ENCODE data around the gene IL11. TPM values are rescaled to one million over a fixed set of nuclear protein-coding genes. Genes with fewer than 3 reads are reported as not detected.

Gene IL11
- total RNA-seq, 1 donor from 2014 or later = not detected

- no peak overlapping the region for H3K27ac ChIP-seq (ENCODE audit: low read depth, low read length)
- H3K9ac ChIP-seq (ENCODE audit: low read depth in 1 of 3, low read length in 3 of 3) = peak overlapping the region in 1 of 3 donors; percentile 10
- no peak overlapping the region for H3K4me3 ChIP-seq (ENCODE audit: low read length in 3 of 3)
- no peaks in the 10 kb centered on the region for H3K9me3 ChIP-seq (ENCODE audit: control insufficient read depth in 3 of 3, low read length in 3 of 3)
- peaks cover 20 to 42% (median 26%) of the 10 kb centered on the region in 3 donors for H3K4me1 ChIP-seq (ENCODE audit: control insufficient read depth in 3 of 3, insufficient read depth in 3 of 3, low read length in 3 of 3)
- peaks cover 30 to 47% (median 32%) of the 10 kb centered on the region in 3 donors for H3K36me3 ChIP-seq (ENCODE audit: control insufficient read depth in 3 of 3, insufficient read depth in 3 of 3, low read length in 3 of 3)
- H3K27me3 ChIP-seq (ENCODE audit: control insufficient read depth in 3 of 3, insufficient read depth in 3 of 3, low read length in 3 of 3) = no peaks in the 10 kb centered on the region
Measured at GRCh38 chr19:55391702-55392615, 21.7 kb upstream of the IL11 start.

GRCh38 chr19:55391191-55391670 lies 21.0 kb upstream of the IL11 start:
- H3K4me3 ChIP-seq (ENCODE audit: low read length in 3 of 3) = no peak overlapping the region
- no peaks in the 10 kb centered on the region for H3K27me3 ChIP-seq (ENCODE audit: control insufficient read depth in 3 of 3, insufficient read depth in 3 of 3, low read length in 3 of 3)
- no peak overlapping the region for H3K27ac ChIP-seq (ENCODE audit: low read depth, low read length)
- peaks cover 32 to 48% (median 32%) of the 10 kb centered on the region in 3 donors for H3K36me3 ChIP-seq (ENCODE audit: control insufficient read depth in 3 of 3, insufficient read depth in 3 of 3, low read length in 3 of 3)
- no peaks in the 10 kb centered on the region for H3K9me3 ChIP-seq (ENCODE audit: control insufficient read depth in 3 of 3, low read length in 3 of 3)
- H3K4me1 ChIP-seq (ENCODE audit: control insufficient read depth in 3 of 3, insufficient read depth in 3 of 3, low read length in 3 of 3) = peaks cover 27 to 49% (median 33%) of the 10 kb centered on the region in 3 donors
- H3K9ac ChIP-seq (ENCODE audit: low read depth in 1 of 3, low read length in 3 of 3) = peak overlapping the region in 1 of 3 donors; percentile 33

GRCh38 chr19:55390461-55390880 lies 20.2 kb upstream of the IL11 start:
- Histone ChIP-seq H3K27me3 (ENCODE audit: control insufficient read depth in 3 of 3, insufficient read depth in 3 of 3, low read length in 3 of 3) (no peaks in the 10 kb centered on the region), H3K9ac (ENCODE audit: low read depth in 1 of 3, low read length in 3 of 3) (no peak overlapping the region), H3K9me3 (ENCODE audit: control insufficient read depth in 3 of 3, low read length in 3 of 3) (no peaks in the 10 kb centered on the region), H3K36me3 (ENCODE audit: control insufficient read depth in 3 of 3, insufficient read depth in 3 of 3, low read length in 3 of 3) (peaks cover 32 to 48% (median 32%) of the 10 kb centered on the region in 3 donors), H3K4me1 (ENCODE audit: control insufficient read depth in 3 of 3, insufficient read depth in 3 of 3, low read length in 3 of 3) (peaks cover 30 to 54% (median 34%) of the 10 kb centered on the region in 3 donors), H3K27ac (ENCODE audit: low read depth, low read length) (no peak overlapping the region), H3K4me3 (ENCODE audit: low read length in 3 of 3) (no peak overlapping the region)

- H3K36me3 ChIP-seq (ENCODE audit: control insufficient read depth in 3 of 3, insufficient read depth in 3 of 3, low read length in 3 of 3) = peaks cover 32 to 48% (median 32%) of the 10 kb centered on the region in 3 donors
- H3K27ac ChIP-seq (ENCODE audit: low read depth, low read length) = no peak overlapping the region
- H3K27me3 ChIP-seq (ENCODE audit: control insufficient read depth in 3 of 3, insufficient read depth in 3 of 3, low read length in 3 of 3) = no peaks in the 10 kb centered on the region
- H3K9me3 ChIP-seq (ENCODE audit: control insufficient read depth in 3 of 3, low read length in 3 of 3) = no peaks in the 10 kb centered on the region
- peaks cover 35 to 59% (median 39%) of the 10 kb centered on the region in 3 donors for H3K4me1 ChIP-seq (ENCODE audit: control insufficient read depth in 3 of 3, insufficient read depth in 3 of 3, low read length in 3 of 3)
- peak overlapping the region in 2 of 3 donors; percentile 33 for H3K9ac ChIP-seq (ENCODE audit: low read depth in 1 of 3, low read length in 3 of 3)
- H3K4me3 ChIP-seq (ENCODE audit: low read length in 3 of 3) = no peak overlapping the region
Measured at GRCh38 chr19:55389386-55390317, 19.4 kb upstream of the IL11 start.

GRCh38 chr19:55387736-55388497 lies 17.7 kb upstream of the IL11 start:
- Histone ChIP-seq H3K4me3 (ENCODE audit: low read length in 3 of 3) (peak overlapping the region in 2 of 3 donors; percentile 95), H3K27me3 (ENCODE audit: control insufficient read depth in 3 of 3, insufficient read depth in 3 of 3, low read length in 3 of 3) (no peaks in the 10 kb centered on the region), H3K36me3 (ENCODE audit: control insufficient read depth in 3 of 3, insufficient read depth in 3 of 3, low read length in 3 of 3) (peaks cover 32 to 48% (median 32%) of the 10 kb centered on the region in 3 donors), H3K9ac (ENCODE audit: low read depth in 1 of 3, low read length in 3 of 3) (peak overlapping the region in 2 of 3 donors; percentile 94 to 95), H3K4me1 (ENCODE audit: control insufficient read depth in 3 of 3, insufficient read depth in 3 of 3, low read length in 3 of 3) (peaks cover 44 to 70% (median 48%) of the 10 kb centered on the region in 3 donors), H3K27ac (ENCODE audit: low read depth, low read length) (no peak overlapping the region), H3K9me3 (ENCODE audit: control insufficient read depth in 3 of 3, low read length in 3 of 3) (no peaks in the 10 kb centered on the region)

- Histone ChIP-seq H3K9me3 (ENCODE audit: control insufficient read depth in 3 of 3, low read length in 3 of 3) (no peaks in the 10 kb centered on the region), H3K27me3 (ENCODE audit: control insufficient read depth in 3 of 3, insufficient read depth in 3 of 3, low read length in 3 of 3) (no peaks in the 10 kb centered on the region), H3K27ac (ENCODE audit: low read depth, low read length) (peak overlapping the region; percentile 91), H3K9ac (ENCODE audit: low read depth in 1 of 3, low read length in 3 of 3) (peak overlapping the region; percentile 94 to 98 (median 95)), H3K4me1 (ENCODE audit: control insufficient read depth in 3 of 3, insufficient read depth in 3 of 3, low read length in 3 of 3) (peaks cover 44 to 72% (median 48%) of the 10 kb centered on the region in 3 donors), H3K36me3 (ENCODE audit: control insufficient read depth in 3 of 3, insufficient read depth in 3 of 3, low read length in 3 of 3) (peaks cover 32 to 41% (median 32%) of the 10 kb centered on the region in 3 donors), H3K4me3 (ENCODE audit: low read length in 3 of 3) (peak overlapping the region; percentile 95 to 98 (median 95))
Measured at GRCh38 chr19:55386493-55386971, 16.3 kb upstream of the IL11 start.

- Histone ChIP-seq H3K27me3 (ENCODE audit: control insufficient read depth in 3 of 3, insufficient read depth in 3 of 3, low read length in 3 of 3) (no peaks in the 10 kb centered on the region), H3K9ac (ENCODE audit: low read depth in 1 of 3, low read length in 3 of 3) (peak within 1 kb of the TSS; percentile 94 to 98 (median 95)), H3K9me3 (ENCODE audit: control insufficient read depth in 3 of 3, low read length in 3 of 3) (no peaks in the 10 kb centered on the region), H3K4me1 (ENCODE audit: control insufficient read depth in 3 of 3, insufficient read depth in 3 of 3, low read length in 3 of 3) (peaks cover 44 to 66% (median 48%) of the 10 kb centered on the region in 3 donors), H3K36me3 (ENCODE audit: control insufficient read depth in 3 of 3, insufficient read depth in 3 of 3, low read length in 3 of 3) (peaks cover 32 to 37% (median 32%) of the 10 kb centered on the region in 3 donors), H3K4me3 (ENCODE audit: low read length in 3 of 3) (peak within 1 kb of the TSS; percentile 95 to 98 (median 95)), H3K27ac (ENCODE audit: low read depth, low read length) (peak within 1 kb of the TSS; percentile 91)
Measured at GRCh38 chr19:55385724-55386492, 15.6 kb upstream of the IL11 start, which contains the start of gene RPL28. Gene RPL28 (plus strand): TSS chr19:55385932. CDS start chr19:55386358, 426 bp downstream.

- Histone ChIP-seq H3K4me1 (ENCODE audit: control insufficient read depth in 3 of 3, insufficient read depth in 3 of 3, low read length in 3 of 3) (peaks cover 44 to 59% (median 48%) of the 10 kb centered on the region in 3 donors), H3K9me3 (ENCODE audit: control insufficient read depth in 3 of 3, low read length in 3 of 3) (no peaks in the 10 kb centered on the region), H3K36me3 (ENCODE audit: control insufficient read depth in 3 of 3, insufficient read depth in 3 of 3, low read length in 3 of 3) (peaks cover 26 to 32% (median 32%) of the 10 kb centered on the region in 3 donors), H3K9ac (ENCODE audit: low read depth in 1 of 3, low read length in 3 of 3) (peak overlapping the region; percentile 92 to 95 (median 94)), H3K27me3 (ENCODE audit: control insufficient read depth in 3 of 3, insufficient read depth in 3 of 3, low read length in 3 of 3) (no peaks in the 10 kb centered on the region), H3K27ac (ENCODE audit: low read depth, low read length) (peak overlapping the region; percentile 91), H3K4me3 (ENCODE audit: low read length in 3 of 3) (peak overlapping the region; percentile 86 to 95 (median 88))
Measured at GRCh38 chr19:55384920-55385723, 14.9 kb upstream of the IL11 start.
